Testis (tissue), 2 donors: ENCODE results near the gene ETHE1.

Source experiments
- POLR2A ChIP-seq: fragments of 450-650 bp; IDR thresholded peaks from one replicate; pipeline ENCODE4 v1.6.1; 2017; ENCODE audit warnings: antibody characterized with exemption, mild to moderate bottlenecking, moderate library complexity
- TF ChIP-seq, protein P1 (sequence below), 3 experiments: fragments of 450-650 bp in 2 of 3; fragments of 200-600 bp in 1 of 3; sonication (generic) in 1 of 3; IDR thresholded peaks; one replicate each; pipeline ENCODE4 v1.5.1; 2016 to 2019; ENCODE audit warnings: antibody characterized with exemption in 3 of 3, mild to moderate bottlenecking in 2 of 3, moderate library complexity in 1 of 3

DNA sequence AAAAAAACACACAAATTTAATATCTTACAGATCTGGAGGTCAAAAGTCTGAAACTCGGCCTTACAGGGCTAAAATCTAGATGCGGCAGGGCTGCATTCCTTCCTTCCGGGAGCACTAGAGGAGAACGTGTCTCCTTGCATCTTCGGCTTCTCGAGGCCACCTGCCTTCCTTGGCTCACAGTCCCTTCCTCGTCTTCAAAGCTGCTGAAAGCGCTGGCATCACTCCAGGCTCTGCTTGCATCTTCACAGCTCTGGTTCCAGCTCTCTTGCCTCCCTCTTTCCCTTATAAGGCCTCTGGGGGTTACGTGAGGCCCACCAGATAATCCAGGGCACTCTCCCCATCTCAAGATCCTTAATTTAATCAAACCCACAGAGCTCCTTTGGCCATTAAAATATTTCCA lies 37.8 kb upstream of the ETHE1 start:
- TF ChIP-seq POLR2A = no peak
- TF ChIP-seq, protein P1, sequence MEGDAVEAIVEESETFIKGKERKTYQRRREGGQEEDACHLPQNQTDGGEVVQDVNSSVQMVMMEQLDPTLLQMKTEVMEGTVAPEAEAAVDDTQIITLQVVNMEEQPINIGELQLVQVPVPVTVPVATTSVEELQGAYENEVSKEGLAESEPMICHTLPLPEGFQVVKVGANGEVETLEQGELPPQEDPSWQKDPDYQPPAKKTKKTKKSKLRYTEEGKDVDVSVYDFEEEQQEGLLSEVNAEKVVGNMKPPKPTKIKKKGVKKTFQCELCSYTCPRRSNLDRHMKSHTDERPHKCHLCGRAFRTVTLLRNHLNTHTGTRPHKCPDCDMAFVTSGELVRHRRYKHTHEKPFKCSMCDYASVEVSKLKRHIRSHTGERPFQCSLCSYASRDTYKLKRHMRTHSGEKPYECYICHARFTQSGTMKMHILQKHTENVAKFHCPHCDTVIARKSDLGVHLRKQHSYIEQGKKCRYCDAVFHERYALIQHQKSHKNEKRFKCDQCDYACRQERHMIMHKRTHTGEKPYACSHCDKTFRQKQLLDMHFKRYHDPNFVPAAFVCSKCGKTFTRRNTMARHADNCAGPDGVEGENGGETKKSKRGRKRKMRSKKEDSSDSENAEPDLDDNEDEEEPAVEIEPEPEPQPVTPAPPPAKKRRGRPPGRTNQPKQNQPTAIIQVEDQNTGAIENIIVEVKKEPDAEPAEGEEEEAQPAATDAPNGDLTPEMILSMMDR (IDR thresholded peaks at IDR 0.05) = no peak
